ENCODE results near the gene COL5A2.

Gene COL5A2

GRCh38 chr2:189000221-189000620, 179.3 kb downstream of the COL5A2 start:
- no peak for DNase-seq (ENCODE audit: low read depth in 2 of 2)

GRCh38 chr2:188997263-188997662, 182.3 kb downstream of the COL5A2 start:
- no peak for DNase-seq (ENCODE audit: low read depth in 2 of 2)

- DNase-seq (ENCODE audit: low read depth in 2 of 2): no peak
These were observed 186.3 kb downstream of the COL5A2 start for GRCh38 chr2:188993247-188993646.

GRCh38 chr2:188986839-188987238, 192.7 kb downstream of the COL5A2 start:
- DNase-seq (ENCODE audit: low read depth in 2 of 2): no peak

- DNase-seq (ENCODE audit: low read depth in 2 of 2): no peak
These were observed 194.9 kb downstream of the COL5A2 start for GRCh38 chr2:188984680-188985079.

GRCh38 chr2:188984065-188984491, 195.5 kb downstream of the COL5A2 start:
- no peak for DNase-seq (ENCODE audit: low read depth in 2 of 2)

GRCh38 chr2:188983427-188984064, 196.0 kb downstream of the COL5A2 start:
- no peak for DNase-seq (ENCODE audit: low read depth in 2 of 2)

Measured in stimulated activated CD8-positive, alpha-beta memory T cell treated with anti-CD3 and anti-CD28 coated beads, Interleukin-7, amount 100 ng/mL, for 4 hours (primary cell).